HG03064 (cell line): ENCODE measurements around the gene FBXW2.
A peak's percentile ranks its signal among the peaks of the same experiment; 100 is the strongest.
"Not testable (repeated sequence)": the region's sequence is repeated elsewhere in the genome, so short reads cannot be mapped to it uniquely, and the experiment has no call there.

Source experiments
- ATAC-seq: cut with Tn5 transposase; IDR thresholded peaks from one replicate; pipeline ENCODE4 v1.9.1; 2021; ENCODE audit warnings: low read depth; ENCODE audit not compliant: unreplicated experiment

FBXW2 gene

DNA sequence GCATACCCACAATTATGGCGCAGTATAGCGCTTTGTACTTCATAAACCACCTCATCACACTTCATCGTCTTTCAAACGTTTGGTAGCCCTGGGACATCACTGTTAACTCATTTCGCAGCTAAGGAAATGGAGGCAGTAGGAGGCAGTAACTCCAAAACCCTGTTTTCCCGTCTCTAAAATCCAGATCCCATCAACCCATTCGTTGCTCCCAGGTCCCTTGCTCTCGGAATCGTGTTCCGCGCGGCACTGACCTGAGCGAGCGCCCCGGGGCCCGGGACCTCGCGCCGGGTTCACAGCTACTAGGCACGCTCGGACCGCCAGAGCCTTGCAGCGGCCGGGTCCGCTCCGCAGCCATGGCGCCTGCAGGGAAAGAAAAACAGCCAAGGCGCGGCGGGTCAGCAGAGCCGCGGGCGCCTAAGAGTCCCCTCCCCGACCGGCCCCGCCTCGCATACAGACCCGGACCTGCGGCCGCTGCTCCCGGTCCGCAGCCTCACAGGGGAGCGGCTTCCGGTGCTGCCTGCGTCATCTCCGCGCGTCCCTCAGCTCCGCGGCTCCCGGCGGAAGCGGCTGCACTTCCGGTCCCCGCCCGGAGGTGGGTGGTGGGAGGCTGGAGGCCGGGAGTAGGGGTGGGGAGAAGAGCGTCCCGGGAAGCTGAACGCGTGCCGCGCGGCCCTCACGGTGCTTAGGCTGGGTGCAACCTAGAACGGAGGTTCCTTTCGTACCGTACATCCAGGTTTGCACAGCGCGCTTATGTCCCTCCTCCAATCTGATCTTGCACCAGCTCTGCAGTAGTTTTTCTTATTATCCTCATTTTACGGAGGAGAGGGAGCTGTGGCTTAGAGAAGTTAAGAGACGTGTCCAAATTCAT, at the start of gene FBXW2:
FBXW2 (minus strand) TSS at position 519 of the 868 bp plus-strand sequence. CDS start 5,158 bp downstream, outside the sequence.
- ATAC-seq: peak; percentile 90

DNA sequence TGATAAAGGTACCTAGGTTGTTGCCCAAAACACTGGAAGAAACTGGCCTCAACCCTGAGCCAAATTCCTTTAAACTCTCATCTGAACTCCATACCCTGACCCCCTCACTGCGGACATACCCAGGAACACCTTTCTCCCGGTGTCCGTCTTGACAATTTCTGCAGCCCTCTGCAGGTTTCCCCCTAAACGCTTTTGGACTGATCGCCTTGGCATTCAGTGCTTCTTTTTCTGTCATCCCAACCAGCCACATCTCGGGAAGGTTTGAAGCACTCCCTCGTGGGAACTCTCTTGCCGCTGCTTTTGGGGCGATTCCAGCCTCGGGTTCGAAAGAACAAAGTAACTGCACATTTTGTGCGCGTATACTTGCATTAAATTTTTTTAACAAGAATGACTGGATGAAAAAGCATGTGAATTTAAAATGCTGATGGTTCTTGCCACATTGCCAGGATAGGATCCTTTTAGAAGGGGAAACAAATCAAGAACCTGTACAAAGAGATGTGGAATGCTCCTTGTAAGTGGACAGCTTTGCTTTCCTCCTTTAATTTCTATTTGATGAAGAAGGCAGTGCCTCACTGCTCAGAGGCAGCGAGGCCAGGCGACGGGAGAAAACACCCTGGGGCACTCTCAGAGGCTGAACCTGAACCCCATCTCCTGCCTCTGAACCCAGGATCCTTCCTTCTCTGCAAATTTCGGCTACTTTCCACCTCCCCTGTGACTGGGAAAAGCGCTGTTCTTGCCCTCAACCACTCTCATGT, 48.9 kb upstream of the FBXW2 start:
- no peak for ATAC-seq

- no peak for ATAC-seq
Observed at GRCh38 chr9:120839146-120839545, 45.9 kb upstream of the FBXW2 start.

- no peak for ATAC-seq
Observed at GRCh38 chr9:120837921-120838320, 44.7 kb upstream of the FBXW2 start.

GRCh38 chr9:120833325-120833724, 40.1 kb upstream of the FBXW2 start:
- no peak for ATAC-seq

DNA sequence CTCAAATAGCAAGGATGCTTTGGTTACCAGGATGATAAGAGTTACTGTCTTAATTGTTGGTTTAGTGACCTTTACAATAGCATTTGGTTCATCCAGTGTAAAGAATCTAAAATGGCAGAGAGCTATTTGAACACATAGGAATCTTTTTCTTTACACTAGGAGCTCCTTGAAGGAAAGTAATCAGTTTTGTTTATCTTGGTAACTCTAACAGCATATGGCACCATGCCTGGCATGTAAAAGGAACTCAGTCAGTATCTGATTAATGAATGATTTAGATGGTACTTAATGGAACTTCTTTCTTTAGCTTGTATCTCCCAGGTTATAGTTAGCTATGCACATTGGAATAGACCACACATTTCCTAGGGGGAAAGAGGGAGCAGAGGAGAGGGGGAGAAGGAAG, 39.6 kb upstream of the FBXW2 start:
- ATAC-seq: no peak

GRCh38 chr9:120830865-120831264, 37.6 kb upstream of the FBXW2 start:
- no peak for ATAC-seq

DNA sequence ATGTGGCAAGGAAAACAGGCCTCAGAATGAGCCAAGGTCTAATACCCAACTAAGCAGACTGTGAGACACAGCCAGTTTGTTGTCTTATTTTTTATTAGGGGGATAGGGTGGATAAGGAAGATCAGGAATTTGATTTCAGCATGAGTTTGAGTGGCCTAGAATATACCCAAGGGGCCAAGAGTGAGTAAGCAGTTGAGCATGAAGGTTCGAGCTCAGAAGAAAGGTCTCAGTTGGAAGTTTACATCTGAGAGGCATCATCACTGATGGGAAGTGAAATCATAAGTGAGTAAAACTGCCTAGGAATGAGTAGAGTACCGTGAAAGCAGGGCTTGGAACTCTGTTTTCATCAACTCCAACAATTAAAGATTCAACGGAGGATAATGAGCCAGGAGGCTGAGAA, 36.9 kb upstream of the FBXW2 start:
- ATAC-seq: no peak

GRCh38 chr9:120829650-120830049, 36.4 kb upstream of the FBXW2 start:
- no peak for ATAC-seq

DNA sequence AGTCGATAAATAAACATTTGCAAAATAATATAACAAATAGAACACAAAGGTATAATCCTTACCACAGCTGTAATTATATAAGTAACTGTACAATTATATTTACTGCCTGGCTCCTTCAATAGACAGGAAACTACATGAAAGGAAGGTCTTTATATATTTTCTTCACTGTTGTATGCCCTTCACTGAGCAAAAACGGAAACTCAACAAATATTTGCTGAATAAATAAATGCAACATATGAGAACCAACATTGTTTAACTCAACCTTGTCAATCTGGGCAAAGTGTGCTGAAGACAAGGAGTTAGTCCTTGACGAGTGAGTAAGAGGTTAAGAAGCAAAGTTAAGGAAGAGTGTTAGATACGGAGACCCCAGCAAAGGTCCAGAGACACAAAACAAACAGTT, 26.9 kb upstream of the FBXW2 start:
- no peak for ATAC-seq

- ATAC-seq: no peak
Observed at GRCh38 chr9:120818595-120818994, 25.4 kb upstream of the FBXW2 start.

- no peak for ATAC-seq
Observed at GRCh38 chr9:120815075-120815474, 21.9 kb upstream of the FBXW2 start.

DNA sequence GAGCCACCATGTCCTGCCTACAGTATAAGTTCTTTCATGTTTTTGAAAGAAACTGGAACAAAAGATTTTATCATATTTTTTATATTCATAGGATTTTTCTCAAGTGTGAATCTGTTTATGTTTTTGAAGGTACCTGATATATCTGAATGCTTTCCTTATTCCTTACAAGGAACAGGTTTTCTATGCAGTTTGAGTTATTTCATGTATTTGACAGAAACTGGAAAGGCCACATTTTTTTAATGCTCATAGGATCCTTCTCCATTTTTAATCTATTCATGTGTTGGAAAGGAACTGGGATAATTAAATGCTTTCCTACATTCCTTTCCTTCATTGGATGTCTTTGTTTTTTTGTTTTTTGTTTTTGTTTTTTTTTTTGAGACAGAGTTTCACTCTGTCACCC, 15.7 kb upstream of the FBXW2 start:
- no peak for ATAC-seq

DNA sequence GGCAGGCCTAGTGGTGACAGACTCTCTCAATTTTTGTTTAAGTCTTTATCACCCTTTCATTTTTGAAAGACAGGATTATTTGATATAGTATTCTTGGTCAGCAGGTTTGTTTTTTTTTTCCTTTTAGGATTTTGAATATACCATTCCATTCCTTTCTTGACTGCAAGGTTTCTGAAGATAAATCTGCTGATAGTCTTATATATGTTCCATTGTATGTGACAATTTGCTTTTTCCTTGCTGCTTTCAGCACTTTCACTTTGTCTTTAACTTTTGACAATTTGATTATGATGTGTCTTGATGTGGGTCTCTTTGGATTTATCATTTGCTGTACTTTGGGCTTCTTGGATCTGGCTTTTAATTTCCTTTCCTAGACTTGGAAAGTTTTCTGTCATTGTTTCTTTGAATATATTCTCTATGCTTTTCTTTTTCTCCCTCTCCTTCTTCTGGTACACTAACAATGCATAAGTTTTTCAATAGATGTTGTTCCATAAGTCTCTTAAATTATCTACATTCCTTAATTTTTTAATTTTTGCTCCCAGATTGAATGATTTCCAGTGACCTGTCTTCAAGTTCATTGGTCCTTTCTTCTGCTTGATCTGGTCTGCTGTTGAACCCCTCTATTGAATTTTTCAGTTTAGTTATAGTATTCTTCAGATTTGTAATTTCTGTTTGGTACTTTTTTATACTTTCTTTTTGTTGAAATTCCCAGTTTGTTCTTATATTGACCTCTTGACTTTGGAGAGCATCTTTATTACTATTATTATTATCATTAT, 14.6 kb upstream of the FBXW2 start:
- ATAC-seq: no peak

GRCh38 chr9:120804784-120805363, 11.7 kb upstream of the FBXW2 start:
- ATAC-seq: not testable (repeated sequence)

DNA sequence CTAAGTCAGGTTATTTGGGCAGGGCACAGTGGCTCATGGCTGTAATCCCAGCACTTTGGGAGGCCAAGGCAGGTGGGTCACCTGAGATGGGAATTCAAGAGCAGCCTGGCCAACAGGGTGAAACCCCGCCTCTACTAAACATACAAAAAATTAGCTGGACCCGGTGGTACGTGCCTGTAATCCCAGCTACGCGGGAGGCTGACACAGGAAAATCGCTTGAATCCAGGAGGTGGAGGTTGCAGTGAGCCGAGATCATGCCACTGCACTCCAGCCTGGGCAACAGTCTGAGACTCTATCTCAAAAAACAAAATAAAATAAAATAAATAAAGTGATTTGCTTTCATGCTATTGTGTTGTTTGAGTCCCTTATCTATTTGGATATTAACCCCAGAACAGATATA, 8.2 kb upstream of the FBXW2 start:
- no peak for ATAC-seq

DNA sequence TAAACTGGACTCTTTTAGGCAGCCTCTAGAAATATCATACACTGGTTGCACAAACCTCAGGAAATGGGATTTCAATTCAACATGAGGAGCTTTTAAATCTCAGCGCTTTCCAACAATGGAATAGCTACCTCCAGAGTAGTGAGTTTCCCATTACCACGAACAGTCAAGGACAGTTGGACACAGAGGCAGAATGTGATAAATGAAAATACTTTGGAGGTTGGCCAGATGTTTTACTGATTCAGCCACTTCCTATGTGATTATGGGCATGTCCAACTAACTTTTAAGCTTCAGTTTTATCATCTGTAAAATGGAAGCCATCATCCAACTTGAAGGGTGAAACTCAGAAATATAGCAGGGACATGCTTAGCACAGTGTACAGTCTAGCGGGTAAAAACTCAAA, 2.1 kb downstream of the FBXW2 start:
- no peak for ATAC-seq

DNA sequence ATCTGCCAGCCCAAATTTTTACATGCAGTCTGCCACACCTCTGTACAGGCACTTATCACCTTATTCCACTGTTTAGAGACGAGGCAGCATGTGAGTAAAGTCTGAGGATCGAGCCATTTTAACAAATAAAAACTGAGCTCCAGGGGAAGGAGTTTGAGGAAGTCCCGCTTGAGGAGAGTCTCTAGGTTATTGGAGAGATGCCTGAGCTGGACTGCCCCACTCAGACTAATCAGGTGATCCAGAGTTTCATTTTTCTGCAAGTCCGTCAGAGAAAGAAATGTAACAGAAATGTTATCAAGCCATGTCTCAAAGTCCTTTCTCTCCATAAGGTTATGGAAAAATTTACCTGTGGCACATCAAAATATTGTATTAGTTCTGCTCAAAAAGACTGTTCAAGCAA, 5.3 kb downstream of the FBXW2 start:
- no peak for ATAC-seq

DNA sequence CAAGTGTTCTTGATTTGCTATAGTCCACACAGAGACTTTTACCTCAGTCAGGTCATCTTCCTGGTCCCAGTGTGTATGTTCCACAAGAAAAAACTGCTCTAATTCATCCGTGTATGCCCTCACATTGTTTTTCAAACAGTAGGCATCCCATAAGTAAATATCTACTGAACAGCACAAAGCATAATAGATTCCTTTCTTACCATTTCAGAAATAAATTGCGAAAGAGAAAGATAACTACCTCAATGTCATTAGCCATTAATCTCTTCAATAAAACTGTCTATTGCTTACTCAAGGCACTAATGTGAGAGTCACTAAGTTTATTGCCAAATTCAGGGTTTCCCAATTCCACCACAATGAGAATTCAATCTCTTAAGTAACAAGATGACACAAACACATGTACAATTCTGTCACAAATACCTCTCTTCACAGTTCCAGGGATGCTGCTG, 9.6 kb downstream of the FBXW2 start:
- ATAC-seq: no peak

GRCh38 chr9:120781236-120781635, 12.0 kb downstream of the FBXW2 start:
- no peak for ATAC-seq

DNA sequence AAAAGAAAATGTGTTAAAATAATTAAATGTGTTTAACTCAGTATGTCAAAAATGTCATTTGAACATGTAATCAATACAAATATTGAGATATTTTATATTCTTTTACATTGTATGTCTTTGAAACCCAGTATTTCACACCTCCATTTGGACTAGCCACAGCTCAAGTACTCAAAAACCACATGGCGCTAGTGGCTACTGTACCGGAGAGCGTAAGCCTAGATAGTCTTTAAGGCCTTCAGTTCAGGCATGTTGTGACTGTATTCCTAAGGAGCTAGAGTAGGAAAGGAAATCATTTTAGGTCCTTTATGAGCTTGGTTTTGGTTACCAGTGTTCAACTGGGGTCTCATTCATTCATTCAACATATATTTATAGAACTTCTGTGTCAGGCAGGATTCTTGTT, 12.8 kb downstream of the FBXW2 start:
- ATAC-seq: no peak
